SH-SY5Y (cell line): ENCODE results near the gene FCER2.

Source experiments
- GATA2 ChIP-seq: IDR thresholded peaks from 2 replicates; pipeline ENCODE4 v1.6.1; 2011; ENCODE audit warnings: mild to moderate bottlenecking, low read depth, low read length
- GATA3 ChIP-seq: IDR thresholded peaks from 2 replicates; pipeline ENCODE4 v1.6.1; 2011; ENCODE audit warnings: low read depth, mild to moderate bottlenecking, low read length, moderate library complexity

- TF ChIP-seq GATA2 (no peak), GATA3 (no peak)
These were observed 28.6 kb upstream of the FCER2 start for GRCh38 chr19:7730286-7731217.
